NCI-H446 treated with DMSO at 0.1 percent for 48 hours (cell line): ENCODE measurements around the gene PIGN.
"Not testable (repeated sequence)": the region's sequence is repeated elsewhere in the genome, so short reads cannot be mapped to it uniquely, and the experiment has no call there.

Source experiments
- DNase-seq: peaks from one replicate; lab custom pipeline; 2025; lab: John Stamatoyannopoulos, UW

The PIGN gene

DNA sequence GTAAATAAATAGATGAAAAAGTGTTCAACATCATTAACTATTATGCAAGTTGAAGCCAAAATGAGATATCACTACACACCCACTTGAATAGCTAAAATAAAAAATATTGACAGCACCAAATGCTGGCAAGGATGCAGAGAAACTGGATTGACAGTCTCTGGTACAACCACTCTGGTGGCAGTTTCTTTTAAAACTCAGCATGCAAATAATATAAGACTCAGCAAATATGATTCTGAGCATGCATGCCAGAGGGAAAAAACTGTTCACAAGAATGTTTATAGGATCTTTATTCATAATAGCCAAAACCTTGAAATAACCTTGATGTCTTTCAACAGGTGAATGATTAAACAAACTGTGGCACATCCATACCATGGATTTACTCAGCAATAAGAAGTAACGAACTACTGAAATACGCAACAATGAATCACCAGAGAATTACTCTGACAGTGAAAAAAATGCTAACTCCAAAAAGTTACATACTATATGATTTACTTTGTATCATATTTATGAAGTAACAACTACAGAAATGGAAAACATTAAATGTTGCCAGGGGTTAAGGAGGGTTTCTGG is 131.8 kb downstream of the PIGN start:
- DNase-seq = no peak

DNA sequence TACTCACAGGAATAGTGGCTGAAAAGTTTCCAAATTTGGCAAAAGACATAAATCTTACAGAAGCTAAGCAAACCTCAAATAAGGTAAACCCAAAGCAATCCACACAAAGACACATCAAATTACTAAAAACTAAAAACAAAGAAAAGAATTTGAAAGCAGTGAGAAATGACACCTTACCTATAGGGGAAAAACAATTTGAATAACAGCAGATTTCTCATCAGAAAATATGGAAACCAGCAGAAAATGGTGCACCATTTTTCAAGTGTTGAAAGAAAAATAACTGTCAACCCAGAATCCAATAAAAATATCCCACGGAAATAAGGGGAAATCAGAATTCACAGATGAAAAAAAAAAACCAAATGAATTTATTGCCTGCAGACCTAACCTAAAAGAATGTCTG is 138.6 kb downstream of the PIGN start:
- no peak for DNase-seq

DNA sequence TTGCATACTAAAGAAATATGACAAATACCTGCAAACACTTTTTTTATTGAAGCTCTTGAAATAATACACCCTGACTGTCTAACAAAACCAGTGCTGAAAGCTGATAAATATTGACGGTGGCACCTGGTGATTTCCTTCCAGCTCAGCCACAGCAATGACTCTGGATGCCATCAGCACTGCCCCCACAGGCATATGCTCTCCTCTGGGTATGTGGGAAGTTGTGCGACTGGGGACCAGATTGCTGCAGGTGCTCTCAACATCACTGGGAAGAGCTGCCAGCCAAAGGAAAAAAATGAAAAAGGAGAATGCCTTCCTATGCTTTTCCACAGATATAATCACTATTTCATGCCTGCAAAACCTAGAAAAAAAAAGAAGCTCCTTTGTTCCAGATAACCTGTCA is 141.5 kb downstream of the PIGN start:
- DNase-seq = no peak

DNA sequence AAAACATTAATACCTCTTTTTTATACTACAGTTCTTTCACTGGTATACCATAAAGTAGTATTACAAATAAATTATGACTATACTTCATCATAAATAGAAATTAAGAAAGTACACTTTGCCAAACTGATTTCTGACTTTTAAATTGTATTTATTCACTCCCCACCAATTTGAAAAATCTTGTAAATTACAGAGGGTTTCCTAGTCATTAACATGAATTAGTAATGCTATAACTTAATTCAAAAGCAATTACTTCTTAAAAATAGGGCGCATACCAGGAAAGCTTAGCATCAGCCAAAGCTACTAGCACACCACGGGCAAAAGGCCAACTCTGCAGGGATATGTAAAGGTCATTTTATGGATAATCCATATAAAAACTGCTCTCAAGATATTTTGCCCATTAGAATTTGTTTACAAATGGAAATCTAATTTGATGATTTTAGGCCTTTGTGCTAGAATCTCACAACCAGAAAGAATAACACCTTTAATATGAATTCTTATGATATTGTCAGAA is 142.3 kb downstream of the PIGN start:
- no peak for DNase-seq

DNA sequence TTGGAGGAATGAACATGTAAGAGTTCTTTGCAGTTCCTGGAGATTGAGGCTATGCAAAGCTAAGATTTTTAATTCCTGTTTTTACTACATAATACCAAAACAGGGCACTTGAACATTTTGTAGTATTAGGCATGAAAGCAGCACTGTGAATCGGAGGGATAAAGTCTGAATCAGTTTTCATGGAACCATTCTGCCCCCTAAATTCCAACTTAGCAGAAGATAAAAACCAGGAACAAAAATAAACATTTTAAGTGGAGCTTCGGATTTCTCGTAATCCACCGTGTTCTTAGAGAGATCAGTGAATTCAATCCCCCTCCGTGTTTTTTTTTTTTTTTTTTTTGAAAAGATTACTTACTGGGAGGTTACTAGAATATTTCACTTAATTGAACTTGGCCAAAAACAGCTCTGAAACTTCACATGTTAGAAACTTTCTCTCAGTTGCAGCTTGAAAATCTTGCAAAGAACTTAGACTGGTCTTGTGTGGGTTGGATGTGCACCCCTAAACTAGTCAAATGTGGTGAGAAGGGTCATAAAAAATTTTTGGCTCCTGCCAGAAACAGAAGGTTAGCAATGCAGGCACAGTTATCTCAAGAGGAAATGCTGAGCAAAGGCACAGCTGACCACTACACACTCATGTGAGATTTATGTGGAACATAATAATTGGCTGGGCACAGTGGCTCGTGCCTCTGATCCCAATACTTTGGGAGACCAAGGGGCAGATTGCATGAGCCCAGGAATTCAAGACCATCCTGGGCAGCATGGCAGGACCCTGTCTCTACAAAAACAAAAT is 148.7 kb downstream of the PIGN start:
- no peak for DNase-seq

DNA sequence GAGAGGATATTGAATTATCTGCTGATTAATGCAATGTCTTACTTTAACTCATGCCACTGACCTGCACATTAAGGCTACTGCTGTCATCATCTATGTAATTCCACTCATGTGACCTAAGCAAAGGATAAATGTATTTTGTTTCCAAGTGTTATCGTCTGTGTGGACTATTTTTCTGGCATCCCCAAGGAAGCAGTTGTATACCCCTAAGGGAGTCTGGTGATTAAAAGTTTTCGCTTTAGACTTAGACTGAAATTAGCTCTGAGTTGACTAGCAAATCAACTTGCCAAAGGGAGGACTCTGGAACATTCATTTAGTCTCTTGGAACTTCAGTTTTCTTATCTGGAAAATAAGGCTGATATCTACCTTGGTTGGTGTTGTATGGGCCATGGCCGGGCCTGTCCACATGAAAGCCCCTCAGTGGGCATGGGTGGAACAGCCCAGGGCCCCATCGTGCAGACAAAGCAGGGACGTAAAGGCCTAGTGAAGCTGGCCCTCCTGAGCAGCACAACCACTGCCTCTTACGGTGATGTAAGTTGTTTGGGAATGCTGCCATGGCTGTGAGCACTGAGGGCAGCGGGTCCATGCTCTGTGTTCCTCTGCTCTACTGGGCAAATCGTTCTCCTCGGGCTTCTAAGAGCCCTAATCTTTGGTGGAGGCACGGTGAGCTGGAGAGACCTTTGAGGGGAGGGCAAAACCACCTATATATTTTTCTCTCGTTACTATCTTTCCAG is 149.7 kb downstream of the PIGN start:
- DNase-seq = no peak

DNA sequence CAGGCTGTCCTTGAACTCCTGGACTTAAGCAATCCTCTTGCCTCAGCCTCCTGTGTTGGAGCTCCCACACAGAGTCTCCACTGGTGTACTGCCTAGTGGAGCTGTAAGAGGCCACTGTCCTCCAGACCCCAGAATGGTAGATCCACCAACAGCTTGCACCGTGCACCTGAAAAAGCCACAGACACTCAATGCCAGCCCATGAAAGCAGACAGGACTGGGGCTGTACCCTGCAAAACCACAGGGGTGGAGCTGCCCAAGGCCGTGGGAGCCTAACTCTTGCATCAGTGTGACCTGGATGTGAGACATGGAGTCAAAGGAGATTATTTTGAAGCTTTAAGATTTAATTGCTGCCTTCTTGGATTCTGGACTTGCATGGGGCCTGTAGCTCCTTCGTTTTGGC is 152.6 kb downstream of the PIGN start:
- DNase-seq = not testable (repeated sequence)

DNA sequence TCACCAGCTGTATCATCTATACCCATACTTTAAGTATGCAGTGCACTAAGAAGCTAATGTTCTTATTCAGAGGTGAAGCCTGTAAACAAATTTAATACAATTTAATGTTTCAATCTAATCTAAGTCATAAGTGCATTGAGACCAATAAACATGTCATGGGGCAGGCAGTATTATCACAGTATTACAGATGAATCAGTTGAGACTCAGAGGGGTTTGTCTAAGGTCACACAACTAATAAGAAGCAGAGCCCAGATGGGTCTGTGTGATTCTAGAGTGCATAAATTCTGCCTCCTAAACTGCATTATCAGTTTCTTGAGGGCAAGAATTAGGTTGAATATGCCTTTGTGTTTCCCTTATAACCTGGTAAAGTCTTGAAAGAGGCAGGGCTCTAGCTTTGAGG is 153.1 kb downstream of the PIGN start:
- DNase-seq = no peak

DNA sequence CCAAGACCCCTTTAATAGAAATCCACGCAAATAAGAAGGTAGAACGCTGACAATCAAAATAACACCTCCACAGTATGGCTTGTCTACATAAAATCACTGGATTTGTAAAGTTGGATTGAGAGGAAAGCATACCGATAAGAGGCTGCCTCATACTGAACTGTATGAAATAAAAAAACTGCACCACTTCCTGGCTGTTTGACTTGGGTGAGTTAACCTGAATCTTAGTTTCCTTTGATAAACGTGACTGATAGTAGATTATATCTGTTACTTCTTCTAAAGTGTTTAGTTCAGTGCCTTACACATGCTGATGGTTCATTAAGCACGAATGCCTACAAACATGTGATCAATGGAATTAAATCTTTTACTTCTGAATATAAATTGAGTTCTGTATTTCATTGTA is 153.6 kb downstream of the PIGN start:
- no peak for DNase-seq

DNA sequence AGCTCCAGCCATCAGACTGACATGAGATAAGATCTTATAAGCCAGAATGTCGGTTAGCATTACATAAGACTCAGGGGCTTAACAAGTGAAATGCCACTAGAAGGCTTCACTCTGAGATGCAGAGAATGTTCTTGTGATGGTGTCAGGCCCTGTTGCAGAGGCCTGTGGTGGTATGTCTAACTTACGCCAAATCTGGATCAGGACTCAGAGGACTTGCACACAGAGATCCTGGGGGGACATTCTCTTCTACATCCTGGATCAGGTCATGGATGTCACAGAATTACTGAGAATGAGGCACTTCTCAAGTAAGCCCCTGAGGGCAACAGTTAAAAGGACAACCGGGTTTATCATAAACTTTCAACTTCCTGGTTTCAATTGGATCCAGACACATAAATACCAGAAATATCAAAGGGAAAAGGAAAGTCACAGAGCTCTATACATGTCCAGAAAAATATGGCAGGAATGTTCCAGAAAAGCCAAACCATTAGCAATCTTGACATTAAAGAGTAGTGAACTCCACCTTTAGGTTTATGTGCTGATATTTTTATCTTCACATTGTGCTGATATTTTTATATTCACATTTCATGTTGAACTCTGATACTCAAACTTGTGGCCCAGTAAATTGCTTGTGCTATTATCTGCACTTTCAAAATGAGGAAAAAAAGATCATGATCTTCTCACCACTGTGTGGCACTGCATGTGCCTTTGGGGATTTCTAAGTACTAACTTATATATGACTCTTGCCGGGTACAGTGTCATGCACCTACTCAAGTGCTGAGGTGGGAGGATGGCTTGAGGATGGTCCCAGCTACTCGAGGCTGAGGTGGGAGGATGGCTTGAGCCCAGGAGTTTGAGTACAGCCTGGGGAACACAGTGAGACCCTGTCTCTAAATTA is 156.5 kb downstream of the PIGN start:
- DNase-seq = no peak

DNA sequence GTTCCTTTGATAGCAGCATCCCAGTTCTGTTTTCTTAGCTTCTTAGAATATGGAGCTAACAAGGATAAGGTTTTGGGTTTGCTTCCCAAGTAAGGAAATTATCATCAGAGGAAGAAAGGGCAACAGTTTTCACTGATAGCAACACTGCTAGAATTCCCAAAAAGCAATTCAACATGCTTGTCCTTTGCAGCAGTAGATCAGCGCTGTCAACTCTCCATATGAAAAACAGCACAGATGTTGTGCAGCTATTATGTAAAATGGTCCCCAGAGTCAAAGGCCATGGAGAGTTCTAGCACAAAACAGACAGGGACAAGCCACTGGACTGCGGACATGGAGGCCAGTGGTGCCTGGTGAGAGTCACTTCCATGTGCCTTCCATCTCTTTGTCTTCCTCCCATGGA is 158.1 kb downstream of the PIGN start:
- DNase-seq = no peak

DNA sequence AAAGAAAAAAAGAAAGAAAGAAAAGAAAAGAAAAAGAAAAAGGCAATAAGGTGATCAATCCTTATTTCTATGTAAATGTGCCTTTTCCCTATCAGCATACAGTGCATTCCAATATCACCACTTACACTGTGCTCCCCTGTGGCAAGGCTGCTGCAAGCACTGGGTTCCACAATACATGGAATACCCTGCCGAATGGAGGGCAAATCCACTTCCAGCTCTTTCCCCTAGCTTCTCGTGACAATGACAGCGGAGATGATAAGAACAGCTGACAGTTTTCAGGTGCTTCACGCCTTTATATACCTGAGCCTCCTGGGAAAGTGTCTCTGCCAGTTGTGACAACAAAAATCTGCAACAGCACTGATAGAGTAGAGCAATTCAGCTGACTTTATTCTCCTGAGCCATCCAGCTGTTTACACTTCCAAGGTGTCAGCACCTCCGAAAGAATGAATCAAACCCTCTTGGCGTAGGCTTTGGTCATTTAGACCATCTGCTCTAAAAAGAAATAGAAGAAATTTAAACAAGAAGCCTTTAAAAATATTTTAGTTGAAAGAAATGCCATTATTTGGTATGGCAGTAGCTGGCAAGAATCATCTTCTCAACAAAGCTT is 158.8 kb downstream of the PIGN start:
- no peak for DNase-seq

DNA sequence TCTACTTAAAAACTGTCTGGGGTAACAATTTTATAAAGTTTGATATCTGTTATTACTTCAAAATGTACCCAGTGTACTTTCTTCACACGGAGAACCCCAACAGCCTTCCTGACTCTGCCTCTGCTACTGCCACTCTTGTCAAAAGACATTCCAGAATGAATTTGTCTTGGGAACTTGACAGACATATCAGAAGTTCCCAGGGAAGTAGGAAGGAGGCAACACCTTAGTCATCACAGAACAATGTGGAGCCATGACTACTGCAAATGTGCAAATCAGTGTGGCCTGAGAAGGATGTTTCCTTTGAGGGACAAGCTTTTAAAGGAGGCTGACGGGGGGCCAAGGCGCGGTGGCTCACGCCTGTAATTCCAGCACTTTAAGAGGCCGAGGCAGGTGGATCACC is 160.3 kb downstream of the PIGN start:
- no peak for DNase-seq

DNA sequence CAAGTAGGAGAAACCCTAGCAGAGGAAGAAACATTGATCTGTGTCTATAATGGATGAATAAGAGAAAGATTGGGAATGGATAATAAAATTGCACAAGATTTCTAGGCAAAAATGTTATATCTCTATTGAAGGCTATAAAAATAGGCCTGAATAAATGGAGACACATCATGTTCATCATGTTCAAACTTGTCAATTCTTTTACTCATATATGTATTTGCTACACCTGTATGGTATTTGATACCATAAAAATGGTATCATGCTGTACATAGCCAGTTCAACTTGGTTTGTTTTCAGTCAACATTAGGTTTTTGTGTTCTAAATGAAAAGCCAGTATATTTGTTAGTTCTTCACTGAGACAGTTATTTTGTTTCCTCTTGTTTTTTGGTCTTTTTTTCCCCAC is 161.9 kb downstream of the PIGN start:
- DNase-seq = no peak

DNA sequence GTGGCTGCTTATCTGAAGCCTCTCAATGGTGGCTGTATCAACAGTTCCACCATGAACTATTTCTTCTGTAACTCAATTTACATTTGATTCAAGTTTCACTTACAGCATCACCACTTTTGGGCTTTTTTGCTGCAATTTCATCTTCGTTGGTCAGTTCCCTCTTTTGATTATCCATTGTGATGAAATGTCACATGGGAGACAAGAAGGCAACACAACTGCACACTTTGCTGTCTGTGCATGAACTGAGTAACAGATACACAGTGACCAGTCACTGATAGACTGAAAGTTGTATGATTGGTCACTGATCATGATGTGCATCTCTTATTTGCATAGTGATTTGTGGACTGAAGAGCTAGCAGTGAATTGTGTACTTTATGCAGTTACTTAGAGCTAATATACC is 163.3 kb downstream of the PIGN start:
- DNase-seq = no peak

DNA sequence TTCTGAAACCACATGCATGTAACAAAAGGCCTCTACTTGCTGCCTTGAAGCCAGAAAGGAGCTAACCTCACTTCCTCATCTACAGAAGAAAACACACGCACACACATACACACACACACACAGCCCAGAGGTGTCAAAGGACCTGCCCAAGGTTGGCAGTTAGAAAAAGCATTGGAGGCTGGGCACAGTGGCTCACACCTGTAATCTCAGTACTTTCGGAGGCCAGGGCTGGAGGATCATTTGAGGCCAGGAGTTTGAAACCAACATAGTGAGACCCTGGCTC is 168.2 kb downstream of the PIGN start:
- DNase-seq = no peak

DNA sequence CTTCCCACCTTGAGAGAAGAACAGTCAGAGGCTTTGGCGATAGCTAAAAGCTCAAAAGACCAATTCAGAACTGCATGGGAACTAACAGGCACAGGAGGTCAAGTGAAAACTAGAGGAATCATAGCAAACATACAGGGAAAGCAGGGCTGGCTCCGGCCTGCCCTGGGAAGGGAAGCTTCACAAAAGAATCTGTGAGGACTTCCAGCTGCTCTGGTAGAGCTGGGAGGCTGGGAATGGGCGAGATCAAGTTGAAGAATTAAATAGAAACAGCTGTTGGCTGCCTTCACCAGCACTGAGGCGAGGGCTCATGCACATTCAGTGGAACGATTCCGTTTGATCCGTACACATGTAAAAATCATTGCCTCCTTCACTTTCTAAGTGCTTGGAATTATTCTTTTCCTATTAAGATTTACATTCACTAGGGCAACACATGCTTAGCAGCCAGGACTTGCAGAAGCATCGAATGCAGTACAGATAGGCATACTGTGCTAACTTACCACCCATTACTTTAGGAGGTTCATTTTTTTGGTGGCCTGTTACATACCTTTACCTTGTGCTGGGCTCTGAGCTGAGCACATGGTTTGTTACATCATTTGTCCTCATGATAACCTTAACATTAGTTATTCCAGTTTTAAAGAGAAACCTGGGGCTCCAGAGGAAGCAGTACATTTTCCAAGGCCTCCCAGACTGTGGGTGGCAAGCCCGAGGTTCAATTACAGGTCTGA is 168.7 kb downstream of the PIGN start:
- DNase-seq = no peak

DNA sequence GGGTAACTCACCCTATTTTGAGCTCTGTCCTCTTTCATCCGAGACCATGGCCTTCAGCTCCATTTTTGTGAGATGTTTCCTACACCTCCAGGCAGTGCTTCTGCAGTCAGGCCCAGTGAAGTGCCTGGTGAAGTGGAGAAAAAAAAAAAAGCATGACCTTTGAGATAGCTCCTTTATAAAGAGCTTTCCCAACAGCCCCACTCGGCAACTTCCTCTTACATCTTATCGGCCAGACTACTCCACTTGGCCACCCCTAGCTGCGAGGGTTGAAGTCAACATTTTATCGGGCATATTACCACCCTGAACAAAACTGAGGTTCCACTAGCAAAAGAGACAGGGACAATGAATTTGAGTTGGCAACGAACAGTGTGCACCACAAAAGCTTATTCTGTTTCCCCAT is 169.2 kb downstream of the PIGN start:
- DNase-seq = no peak

DNA sequence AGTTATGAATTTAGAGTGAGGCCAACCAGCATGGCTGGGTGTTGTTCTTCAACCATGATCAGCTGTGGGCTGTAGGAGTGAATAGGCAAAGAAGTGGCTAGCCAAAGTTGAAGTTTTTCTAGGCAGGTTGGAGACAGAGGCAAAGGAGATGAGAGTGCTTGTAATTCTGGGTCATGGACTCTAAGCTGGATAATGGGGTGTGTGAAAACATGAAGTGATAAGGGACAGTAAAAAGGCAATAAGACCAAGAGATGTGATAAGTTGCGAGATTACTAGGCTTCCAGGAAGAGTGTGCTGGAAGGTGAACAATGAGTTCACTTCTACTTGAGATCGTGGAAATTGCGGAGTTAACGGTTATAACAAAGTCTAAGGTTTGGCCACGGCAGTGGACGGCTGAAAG is 175.4 kb downstream of the PIGN start:
- DNase-seq = no peak

DNA sequence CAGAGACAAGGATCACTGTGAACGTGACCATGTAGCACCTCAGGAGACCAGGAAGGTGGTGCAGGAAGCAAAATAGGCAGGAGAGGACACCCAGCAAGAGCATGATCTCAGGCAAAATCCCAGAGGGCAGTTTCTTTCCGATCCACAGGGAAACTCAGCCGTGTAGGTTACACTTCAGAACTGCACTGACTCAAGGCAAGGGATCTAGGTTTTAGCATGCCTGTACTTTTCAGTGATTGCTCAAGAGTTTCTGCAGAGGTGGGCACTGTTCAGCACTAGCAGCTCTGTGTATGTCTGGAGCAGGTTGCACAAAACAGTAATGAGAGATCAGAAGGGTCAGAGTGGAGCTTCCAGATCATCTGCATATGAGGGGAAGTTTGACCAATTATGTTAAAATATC is 177.3 kb downstream of the PIGN start:
- no peak for DNase-seq

DNA sequence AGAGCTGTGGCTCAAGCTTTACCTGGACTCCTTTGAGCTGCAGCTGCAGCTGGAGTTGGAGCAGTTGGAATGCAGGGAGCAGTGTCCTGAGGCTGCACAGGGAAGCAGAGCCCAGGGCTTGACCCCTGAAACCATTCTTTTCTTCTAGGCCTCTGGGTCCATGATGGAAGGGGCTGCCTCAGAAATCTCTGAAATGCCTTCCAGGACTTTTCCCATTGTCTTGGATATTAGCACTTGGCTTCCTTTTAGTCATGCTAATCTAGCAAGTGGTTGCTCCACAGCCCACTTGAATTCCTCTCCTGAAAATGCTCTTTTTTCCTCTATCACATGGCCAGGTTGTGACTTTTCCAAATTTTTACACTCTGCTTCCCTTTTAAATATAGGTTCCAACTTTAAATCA is 185.5 kb downstream of the PIGN start:
- no peak for DNase-seq
